HCEC 1CT (cell line): ENCODE measurements around the gene SPPL2B.
A peak's percentile ranks its signal among the peaks of the same experiment; 100 is the strongest.

ENCODE experiments used
- DNase-seq: peaks from one replicate; pipeline ENCODE4 v3.0.0-alpha.2; 2017

The SPPL2B gene

GRCh38 chr19:2324220-2324948 is 4.1 kb upstream of the SPPL2B start:
- no peak for DNase-seq

- DNase-seq: no peak
These were observed 3.0 kb upstream of the SPPL2B start for GRCh38 chr19:2325281-2326046.

DNA sequence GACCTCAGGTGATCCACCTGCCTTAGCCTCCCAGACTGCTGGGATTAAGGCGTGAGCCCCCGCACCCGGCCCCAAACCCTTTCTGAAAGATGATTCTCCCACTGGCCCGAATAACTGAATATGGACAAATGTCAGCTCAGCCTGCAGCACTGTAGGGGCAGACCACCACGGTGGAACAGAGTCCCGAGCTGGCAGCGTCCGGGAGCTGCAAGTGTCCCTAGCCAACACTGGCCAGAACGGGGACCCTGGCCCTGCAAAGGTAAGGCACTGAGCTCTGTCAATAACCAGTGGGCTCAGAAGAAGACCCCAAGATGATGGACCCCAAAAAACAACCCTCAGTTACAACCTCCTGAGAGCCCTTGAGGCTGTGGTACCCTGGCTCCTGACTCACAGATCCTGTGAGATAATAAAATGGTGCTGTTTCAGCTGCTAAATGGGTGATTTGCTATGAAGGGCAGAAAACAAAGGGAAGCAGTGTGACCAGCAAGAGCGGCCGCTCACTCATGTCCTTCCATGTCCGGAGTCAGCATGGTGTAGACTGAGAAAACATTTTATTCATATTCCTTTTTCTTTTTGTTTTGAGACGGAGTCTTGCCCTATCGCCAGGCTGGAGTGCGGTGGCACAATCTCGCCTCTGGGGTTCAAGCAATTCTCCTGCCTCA is 1.7 kb upstream of the SPPL2B start:
- no peak for DNase-seq

DNA sequence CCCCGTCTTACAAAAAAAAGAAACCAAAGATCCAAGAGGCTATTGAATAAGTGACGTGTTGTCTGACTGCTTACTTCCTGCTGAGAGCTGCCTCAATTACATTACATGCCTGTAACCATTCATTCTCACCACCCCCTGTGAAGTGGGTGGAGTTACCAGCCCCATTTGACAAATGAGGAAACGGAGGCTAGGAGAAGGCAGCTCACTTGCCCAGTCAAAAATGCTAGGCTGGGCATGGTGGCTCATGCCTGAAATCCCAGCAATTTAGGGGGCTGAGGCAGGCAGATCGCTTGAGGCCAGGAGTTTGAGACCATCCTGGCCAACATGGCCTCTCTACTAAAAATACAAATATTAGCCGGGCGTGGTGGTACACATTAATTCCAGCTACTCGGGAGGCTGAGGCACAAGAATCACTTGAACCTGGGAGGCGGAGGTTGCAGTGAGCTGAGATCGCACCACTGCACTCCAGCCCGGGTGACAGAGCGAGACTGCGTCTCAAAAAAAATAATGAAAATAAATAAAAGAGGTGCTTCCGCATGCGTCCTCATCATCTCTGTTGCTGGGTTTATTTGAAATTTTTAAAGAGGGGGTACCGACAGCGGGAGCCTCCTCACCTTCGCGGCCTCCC is 597 bp upstream of the SPPL2B start:
- DNase-seq: peak; percentile 69

GRCh38 chr19:2329149-2329478 is 630 bp downstream of the SPPL2B start:
- no peak for DNase-seq

DNA sequence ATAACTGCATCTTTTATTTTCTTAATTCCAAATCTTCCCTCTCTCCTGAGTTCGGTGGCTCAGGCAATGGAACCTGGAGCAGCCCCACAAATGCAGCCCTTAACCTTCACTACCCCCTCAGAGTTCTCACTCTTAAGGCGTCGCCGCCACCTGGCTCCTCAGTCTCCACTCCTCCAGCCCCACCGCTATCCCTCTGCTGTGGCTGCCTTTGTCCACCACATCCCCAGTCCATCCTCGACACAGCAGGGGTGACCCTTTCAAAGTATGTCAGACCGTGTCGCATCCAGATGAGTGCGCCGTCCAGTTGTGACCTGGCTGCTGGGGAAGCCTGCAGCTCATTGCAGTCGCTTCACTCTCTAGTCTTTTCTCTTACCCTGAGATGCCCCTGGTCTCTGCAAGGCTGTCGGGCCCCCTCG is 1.0 kb downstream of the SPPL2B start:
- no peak for DNase-seq

DNA sequence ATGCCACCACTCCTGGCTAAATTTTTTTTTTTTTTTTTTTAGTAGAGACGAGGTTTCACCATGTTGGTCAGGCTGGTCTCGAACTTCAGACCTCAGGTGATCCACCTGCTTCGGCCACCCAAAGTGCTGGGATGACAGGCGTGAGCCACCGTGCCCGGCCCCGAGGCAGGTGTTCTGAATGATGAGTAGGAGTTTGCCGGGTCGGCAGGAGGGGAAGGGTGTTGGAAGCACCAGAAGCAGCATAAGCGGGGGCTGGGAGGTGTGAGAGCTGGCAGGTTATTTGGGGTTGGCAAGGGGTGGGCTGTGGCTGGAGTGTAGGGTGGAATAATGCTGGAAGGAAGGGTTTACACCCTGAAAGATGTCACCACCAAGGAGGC is 1.8 kb downstream of the SPPL2B start:
- no peak for DNase-seq

DNA sequence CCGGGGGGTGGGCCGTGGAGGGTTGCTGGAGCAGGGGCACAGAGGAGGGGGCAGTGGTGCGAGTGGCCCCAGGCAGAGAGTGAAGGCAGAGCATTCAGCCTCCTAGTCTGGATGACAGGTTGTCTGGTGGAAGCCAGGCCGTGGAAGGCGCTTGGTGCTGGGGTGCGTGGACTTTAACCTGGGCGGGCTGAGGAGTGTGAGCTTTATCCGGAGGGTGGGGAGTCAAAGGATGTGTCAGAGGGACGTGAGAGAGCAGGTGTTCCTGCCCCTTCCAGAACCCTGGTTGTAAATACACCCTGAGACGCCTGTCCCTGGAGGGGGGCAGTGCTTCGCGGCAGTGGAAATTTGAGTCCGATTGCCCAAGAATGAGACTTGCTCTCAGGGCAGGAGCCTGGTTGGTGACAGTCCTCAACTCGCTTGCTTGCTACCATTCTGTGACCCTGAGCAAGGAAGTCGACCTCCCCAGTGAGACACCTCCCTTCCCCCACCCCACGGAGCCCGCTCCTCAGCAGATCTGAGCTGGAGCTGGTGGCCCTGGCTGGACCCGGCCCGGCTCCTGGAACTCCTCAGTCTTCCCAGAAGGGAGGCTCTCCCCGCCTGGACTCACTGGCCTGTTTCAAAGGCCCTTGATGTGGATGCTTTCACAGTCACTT is 2.3 kb downstream of the SPPL2B start:
- DNase-seq: no peak

DNA sequence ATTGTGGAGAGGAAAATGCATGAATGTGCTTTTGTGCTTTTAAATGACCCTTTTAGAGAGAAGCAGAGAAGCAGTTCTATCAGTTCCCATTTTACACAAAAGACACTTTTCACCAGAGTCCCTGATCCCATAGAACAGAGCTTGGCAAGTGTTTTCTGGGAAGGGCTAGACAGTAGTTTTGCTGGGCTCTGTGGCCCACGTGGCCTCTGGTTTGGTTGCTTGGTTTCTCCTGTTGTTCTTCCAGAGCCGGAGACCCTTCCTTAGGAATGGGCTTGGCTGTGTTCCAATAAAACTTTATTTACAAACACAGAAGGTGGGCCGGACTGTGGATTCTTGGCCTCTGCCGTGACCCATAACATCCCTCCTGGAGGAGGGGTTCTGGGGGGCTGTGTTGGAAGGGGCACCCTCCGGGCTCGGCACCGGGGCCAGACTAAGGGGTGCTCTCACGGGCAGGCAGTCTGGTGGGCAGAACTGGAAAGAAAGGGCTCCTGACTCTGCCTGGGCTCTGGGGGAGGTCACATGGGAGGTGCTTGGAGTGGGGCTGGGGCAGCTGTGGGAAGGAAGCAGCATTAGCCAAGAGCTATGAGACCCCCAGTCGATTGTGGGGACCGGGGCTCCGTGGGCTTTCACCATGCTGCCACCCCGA is 3.2 kb downstream of the SPPL2B start:
- DNase-seq: no peak

DNA sequence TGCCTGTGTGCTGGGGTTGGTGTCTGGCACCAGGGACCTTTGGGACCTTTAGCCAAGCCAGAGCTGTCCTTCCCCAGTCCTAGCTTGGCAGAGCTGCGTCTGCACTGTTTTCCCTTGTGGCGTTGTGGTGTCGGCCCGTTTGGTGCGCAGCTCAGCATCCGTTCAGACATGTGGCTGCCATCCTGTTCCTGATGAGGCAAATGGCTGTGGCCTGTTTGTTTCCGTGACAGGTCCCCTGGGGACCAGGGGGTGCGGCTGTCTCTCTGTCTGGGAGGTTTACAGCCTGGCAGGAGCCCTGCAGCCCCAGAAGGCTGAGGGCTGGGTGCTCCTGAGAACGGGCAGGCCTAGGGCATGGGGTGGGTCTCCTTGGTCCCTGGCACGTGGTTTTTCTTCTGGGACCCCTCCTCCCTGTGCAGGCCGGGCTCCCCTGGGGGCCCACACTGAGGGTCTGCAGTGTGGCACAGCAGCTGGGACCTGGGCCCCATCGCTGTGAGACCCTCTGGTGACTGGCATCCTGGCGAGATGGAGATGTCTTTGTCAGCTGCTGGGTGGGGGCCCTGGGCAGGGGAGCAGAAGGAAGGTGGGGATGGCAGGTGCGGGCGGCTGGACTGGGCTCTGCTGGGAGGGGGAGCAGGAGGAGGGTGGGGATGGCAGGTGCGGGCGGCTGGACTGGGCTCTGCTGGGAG is 4.0 kb downstream of the SPPL2B start:
- no peak for DNase-seq

- no peak for DNase-seq
These were observed 4.7 kb downstream of the SPPL2B start for GRCh38 chr19:2333027-2333806.

DNA sequence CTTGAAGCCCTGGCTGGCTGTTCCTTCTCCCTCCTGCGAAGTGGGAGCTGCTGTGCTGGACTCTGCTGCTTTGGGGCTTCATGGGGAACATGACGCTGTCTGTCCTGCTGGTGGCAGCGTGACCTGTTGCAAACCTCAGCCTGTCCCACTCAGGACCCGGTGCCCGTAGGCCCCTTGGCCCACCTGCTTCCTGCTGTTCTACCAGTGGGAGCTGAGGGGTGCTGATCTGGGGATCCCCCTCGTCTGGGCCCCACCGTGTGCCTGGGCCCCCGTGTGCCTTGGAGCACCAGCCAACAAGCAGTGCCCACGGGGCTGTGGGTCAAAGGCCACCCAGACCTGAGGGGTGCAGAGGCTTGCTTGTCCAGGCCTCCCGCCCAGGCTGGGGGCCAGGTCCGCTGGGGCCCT is 5.3 kb downstream of the SPPL2B start:
- no peak for DNase-seq

DNA sequence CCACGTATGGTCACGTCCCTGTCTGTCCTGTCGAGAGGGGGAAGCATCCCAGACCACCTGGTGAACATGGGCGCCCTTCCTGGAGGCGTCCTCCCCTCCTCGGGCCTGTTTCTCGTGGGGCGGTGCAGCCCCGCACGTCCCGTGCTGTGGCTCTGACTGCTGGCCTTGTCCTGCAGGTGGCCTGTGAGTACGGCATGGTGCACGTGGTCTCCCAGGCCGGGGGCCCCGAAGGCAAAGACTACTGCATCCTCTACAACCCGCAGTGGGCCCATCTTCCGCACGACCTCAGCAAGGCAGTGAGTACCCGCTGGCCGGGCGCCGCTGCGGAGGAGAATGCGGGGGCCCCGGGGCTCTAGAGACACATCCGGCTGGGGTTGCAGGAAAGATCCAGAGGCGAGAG is 5.9 kb downstream of the SPPL2B start:
- no peak for DNase-seq

DNA sequence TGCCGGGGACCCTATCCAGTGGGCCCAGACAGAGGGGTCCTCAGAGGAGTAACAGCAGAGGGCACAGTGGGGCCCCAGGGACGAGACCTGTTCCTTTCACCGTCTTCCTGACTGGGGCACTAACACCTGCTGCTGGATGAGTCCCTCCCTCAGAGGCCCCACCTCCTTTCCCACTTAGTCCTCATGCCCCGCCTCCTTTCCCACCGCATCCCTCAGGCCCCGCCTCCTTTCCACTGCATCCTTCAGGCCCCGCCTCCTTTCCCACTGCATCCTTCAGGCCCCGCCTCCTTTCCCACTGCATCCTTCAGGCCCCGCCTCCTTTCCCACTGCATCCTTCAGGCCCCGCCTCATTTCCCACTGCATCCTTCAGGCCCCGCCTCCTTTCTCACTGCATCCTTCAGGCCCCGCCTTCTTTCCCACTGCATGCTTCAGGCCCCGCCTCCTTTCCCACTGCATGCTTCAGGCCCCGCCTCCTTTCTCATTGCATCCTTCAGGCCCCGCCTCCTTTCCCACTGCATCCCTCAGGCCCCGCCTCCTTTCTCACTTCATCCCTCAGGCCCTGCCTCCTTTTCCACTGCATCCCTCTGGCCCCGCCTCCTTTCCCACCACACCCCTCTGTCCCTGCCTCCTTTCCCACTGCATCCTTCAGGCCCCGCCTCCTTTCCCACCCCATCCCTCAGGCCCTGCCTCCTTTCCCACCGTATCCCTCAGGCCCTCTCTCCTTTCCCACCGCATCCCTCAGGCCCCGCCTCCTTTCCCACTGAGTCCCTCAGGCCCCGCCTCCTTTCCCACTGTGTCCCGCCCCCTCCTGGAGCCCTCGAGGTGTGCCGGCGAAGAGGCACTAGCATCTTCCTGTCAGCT is 6.7 kb downstream of the SPPL2B start:
- DNase-seq: no peak

GRCh38 chr19:2335848-2336247 is 7.4 kb downstream of the SPPL2B start:
- DNase-seq: no peak

DNA sequence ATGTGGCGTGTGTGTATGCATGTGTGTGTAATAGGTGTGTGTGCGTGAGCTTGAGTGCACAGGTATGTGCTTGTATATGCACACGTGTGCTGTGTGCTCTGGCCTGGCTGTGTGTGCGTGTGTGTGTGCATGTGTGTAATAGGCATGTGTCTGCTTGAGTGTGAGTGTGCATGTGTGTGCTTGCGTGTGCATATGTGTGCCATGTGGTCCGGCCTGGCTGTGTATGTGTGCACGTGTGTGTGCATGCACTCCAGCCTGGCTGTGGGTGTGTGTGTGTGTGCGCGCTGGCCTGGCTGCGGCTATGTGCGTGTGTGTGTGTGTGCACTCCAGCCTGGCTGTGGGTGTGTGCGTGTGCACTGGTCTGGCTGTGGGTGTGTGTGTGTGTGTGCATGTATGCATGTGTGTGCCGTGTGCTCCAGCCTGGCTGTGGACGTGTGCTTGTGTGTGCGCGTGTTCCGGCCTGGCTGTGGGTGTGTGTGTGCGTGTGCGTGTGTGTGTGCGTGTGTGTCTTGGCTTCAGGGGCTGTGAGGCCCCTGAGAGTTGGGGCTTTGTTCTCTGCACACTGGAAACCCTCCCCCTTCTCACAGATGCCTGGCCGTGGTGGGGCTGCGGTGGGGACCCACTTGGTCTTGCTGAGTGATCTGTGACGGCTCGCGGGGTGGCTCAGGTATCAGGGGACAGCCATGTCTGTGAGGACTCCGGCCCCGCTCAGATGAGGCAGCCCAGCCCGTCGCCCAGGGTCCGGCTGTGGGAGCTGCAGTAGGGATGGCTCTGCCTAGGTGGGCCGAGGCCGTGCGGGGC is 8.2 kb downstream of the SPPL2B start:
- no peak for DNase-seq

DNA sequence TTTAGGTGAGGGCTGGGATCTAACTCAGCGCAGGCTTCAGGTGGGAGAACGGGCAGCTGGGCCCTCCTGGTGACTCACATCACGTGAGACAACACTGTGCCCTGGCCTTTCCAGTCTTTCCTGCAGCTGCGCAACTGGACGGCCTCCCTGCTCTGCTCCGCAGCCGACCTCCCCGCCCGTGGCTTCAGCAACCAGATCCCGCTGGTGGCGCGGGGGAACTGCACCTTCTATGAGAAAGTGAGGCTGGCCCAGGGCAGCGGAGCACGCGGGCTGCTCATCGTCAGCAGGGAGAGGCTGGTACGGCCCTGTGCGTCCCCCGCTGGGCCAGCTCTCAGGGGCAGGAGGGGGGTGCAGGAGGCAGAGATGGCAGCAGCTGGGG is 8.8 kb downstream of the SPPL2B start:
- DNase-seq: no peak

DNA sequence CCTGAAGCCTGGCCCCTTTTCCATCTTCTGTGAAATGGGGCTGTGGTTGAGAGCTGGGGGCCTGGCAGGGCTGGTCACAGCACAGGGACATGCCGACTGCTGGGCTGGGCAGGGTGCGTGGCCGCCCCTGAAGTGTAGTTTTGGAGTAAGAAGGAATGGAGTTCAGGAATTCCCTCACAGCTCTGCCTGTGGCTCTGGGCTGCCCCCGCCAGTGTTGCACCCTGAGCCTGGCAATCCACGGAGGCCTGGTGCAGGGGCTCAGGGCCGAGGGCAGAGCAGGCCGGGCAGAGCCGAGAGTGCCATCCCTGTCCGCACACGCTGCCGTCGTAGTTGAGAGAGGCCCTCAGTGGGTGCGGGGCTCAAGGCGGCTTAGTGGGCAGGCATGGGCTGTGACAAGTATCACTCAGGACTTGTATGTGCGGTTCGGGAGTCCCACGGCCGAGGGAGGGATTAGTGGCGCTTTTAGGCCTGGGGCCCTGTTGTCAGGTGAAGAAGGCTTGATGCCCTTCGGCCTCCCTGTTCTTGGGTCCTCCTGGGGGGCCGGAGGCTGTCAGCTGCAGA is 9.7 kb downstream of the SPPL2B start:
- no peak for DNase-seq
